Esophagus squamous epithelium (tissue), 5 donors: ENCODE data around the gene RFX8. TPM values are rescaled to one million over a fixed set of nuclear protein-coding genes. Genes with fewer than 3 reads are reported as not detected.

Experiments used
- DNase-seq: peaks from one replicate; lab custom pipeline; 2025; lab: John Stamatoyannopoulos, UW
- H3K27ac ChIP-seq, 4 donors: fragments of 200-600 bp; sonication (generic); one replicate each; pipeline ENCODE4 v1.5.1; 2016 to 2019; ENCODE audit warnings: mild to moderate bottlenecking in 1 of 4
- H3K27me3 ChIP-seq, 4 donors: fragments of 200-600 bp; sonication (generic); 1 replicate in 3 of 4; 2 replicates in 1 of 4; pipeline versions ENCODE4 v1.5.1 to v1.6.0; 2017 to 2021; ENCODE audit warnings: antibody characterized with exemption in 1 of 4
- H3K36me3 ChIP-seq, 3 donors: fragments of 200-600 bp; sonication (generic); one replicate each; pipeline ENCODE4 v1.5.1; 2016 to 2019
- H3K4me1 ChIP-seq, 3 donors: fragments of 200-600 bp; sonication (generic); one replicate each; pipeline ENCODE4 v1.5.1; 2017 to 2019
- H3K4me3 ChIP-seq, 4 donors: fragments of 200-600 bp; sonication (generic); 1 replicate in 3 of 4; 2 replicates in 1 of 4; pipeline ENCODE4 v1.5.1; 2016 to 2019; ENCODE audit warnings: mild to moderate bottlenecking in 2 of 4, moderate library complexity in 1 of 4
- H3K9me3 ChIP-seq, 3 donors: fragments of 200-600 bp; sonication (generic); one replicate each; pipeline ENCODE4 v1.5.1; 2016 to 2019
- CTCF ChIP-seq, 6 experiments: fragments of 450-650 bp in 4 of 6; fragments of 200-600 bp in 2 of 6; sonication (generic) in 2 of 6; IDR thresholded peaks; one replicate each; pipeline ENCODE4 v1.5.1; 2016 to 2019; ENCODE audit warnings: antibody characterized with exemption in 6 of 6, mild to moderate bottlenecking in 4 of 6, moderate library complexity in 4 of 6
- POLR2A ChIP-seq, 4 donors: fragments of 450-650 bp; IDR thresholded peaks; one replicate each; pipeline ENCODE4 v1.6.1; 2017; ENCODE audit warnings: antibody characterized with exemption in 4 of 4, mild to moderate bottlenecking in 4 of 4, moderate library complexity in 3 of 4
- WGBS, 2 donors: methylation state at CpG; one replicate each; pipeline ENCODE4 v1.1.5; 2018; 5-methylcytosine and 5-hydroxymethylcytosine counted together
- intact Hi-C: fragments of 100-400 bp; cut with DNase I; formaldehyde crosslinking; loops from one replicate; pipeline ENCODE4 v1.15.0; 2022
- total RNA-seq, 4 donors: library from RNA; depleted of rRNA; stranded (reverse); fragments of >200 nt; gene quantifications; one replicate each; pipeline ENCODE4 v1.1.0, GENCODE V29; 2016
- donor health status: DM: yes; HTN: yes; CAD: no.

The RFX8 gene
- total RNA-seq, 4 donors from 2014 or later, result 0.57 TPM; not detected in 3

DNA sequence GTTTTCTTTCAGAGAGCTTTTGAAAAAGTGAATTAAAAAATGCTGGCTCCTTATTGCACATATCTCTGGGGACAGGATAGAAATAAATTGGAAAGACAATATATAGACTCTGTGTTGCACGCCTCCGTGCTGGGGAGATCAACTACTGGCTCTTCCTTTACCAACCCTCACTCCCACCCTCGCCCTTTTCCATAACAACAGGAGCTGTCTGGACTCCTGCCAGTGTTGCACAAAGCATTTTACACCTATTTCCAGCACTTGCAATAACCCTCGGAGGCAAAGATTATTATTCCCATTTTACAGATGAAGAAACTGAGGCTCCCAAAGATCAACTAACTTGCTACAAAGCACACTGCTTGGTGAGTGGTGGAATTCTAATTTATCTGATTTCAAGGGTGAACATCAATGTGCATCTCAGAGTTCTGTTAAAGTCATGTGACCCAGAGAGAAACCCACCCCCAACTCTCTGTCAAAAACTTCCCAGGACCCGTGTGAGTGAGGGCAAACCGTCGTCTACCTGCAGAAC, 91.8 kb downstream of the RFX8 start:
- no peak overlapping the region for H3K4me3 ChIP-seq
- 70 to 74% methylated on average over 7 of the region's 7 CpGs for WGBS, 2 donors

GRCh38 chr2:101382442-101382841, 92.5 kb downstream of the RFX8 start:
- 81 to 92% methylated on average over 2 of the region's 2 CpGs for WGBS, 2 donors
- no peak for DNase-seq
- intact Hi-C loops, result no loop called here
- no peak overlapping the region for H3K27ac ChIP-seq
- H3K9me3 ChIP-seq, result no peaks in the 10 kb centered on the region
- H3K27me3 ChIP-seq, result peaks cover 0 to 43% (median 3%) of the 10 kb centered on the region in 4 donors
- H3K36me3 ChIP-seq, result no peaks in the 10 kb centered on the region
- TF ChIP-seq POLR2A (IDR thresholded peaks at IDR 0.05) (no peak), CTCF (IDR thresholded peaks at IDR 0.05) (no peak)
- H3K4me1 ChIP-seq, result peaks cover 9 to 25% (median 11%) of the 10 kb centered on the region in 3 donors
- no peak overlapping the region for H3K4me3 ChIP-seq

More for the DNA sequence above, 91.8 kb downstream of the RFX8 start:
- intact Hi-C loops, result no loop called here
- Histone ChIP-seq H3K9me3 (no peaks in the 10 kb centered on the region), H3K27me3 (peaks cover 0 to 49% (median 3%) of the 10 kb centered on the region in 4 donors), H3K36me3 (no peaks in the 10 kb centered on the region), H3K4me1 (peaks cover 9 to 32% (median 17%) of the 10 kb centered on the region in 3 donors), H3K27ac (no peak overlapping the region)
- no peak for DNase-seq
- TF ChIP-seq CTCF (IDR thresholded peaks at IDR 0.05) (no peak), POLR2A (IDR thresholded peaks at IDR 0.05) (no peak)

GRCh38 chr2:101380376-101380775, 94.5 kb downstream of the RFX8 start:
- peaks cover 0 to 23% (median 0%) of the 10 kb centered on the region in 4 donors for H3K27me3 ChIP-seq

GRCh38 chr2:101379091-101379490, 95.8 kb downstream of the RFX8 start:
- Histone ChIP-seq H3K4me1 (peaks cover 0 to 13% (median 7%) of the 10 kb centered on the region in 3 donors), H3K27me3 (peaks cover 0 to 10% (median 0%) of the 10 kb centered on the region in 4 donors), H3K27ac (no peak overlapping the region), H3K36me3 (no peaks in the 10 kb centered on the region), H3K4me3 (no peak overlapping the region), H3K9me3 (no peaks in the 10 kb centered on the region)
- WGBS, 2 donors, result 84 to 90% methylated on average over 2 of the region's 2 CpGs
- DNase-seq, result no peak
- intact Hi-C loops, result no loop called here
- no peak for TF ChIP-seq POLR2A (IDR thresholded peaks at IDR 0.05)
- no peak for TF ChIP-seq CTCF (IDR thresholded peaks at IDR 0.05)

More at GRCh38 chr2:101380376-101380775, 94.5 kb downstream of the RFX8 start:
- TF ChIP-seq POLR2A (IDR thresholded peaks at IDR 0.05) (no peak), CTCF (IDR thresholded peaks at IDR 0.05) (no peak)
- DNase-seq, result no peak
- intact Hi-C loops, result no loop called here
- no peaks in the 10 kb centered on the region for H3K9me3 ChIP-seq
- peaks cover 0 to 13% (median 7%) of the 10 kb centered on the region in 3 donors for H3K4me1 ChIP-seq
- H3K36me3 ChIP-seq, result no peaks in the 10 kb centered on the region
- WGBS, 2 donors, result 30 to 32% methylated on average over 4 to 10 of the region's 11 CpGs
- no peak overlapping the region for H3K4me3 ChIP-seq
- no peak overlapping the region for H3K27ac ChIP-seq

GRCh38 chr2:101375653-101376052, 99.3 kb downstream of the RFX8 start:
- intact Hi-C loops, result no loop called here
- 72 to 76% methylated on average over 5 to 9 of the region's 9 CpGs for WGBS, 2 donors
- Histone ChIP-seq H3K4me3 (no peak overlapping the region), H3K9me3 (no peaks in the 10 kb centered on the region), H3K36me3 (no peaks in the 10 kb centered on the region), H3K4me1 (peaks cover 0 to 6% (median 2%) of the 10 kb centered on the region in 3 donors), H3K27ac (no peak overlapping the region), H3K27me3 (no peaks in the 10 kb centered on the region)
- no peak for DNase-seq
- no peak for TF ChIP-seq POLR2A (IDR thresholded peaks at IDR 0.05)
- TF ChIP-seq CTCF (IDR thresholded peaks at IDR 0.05), result no peak
